Calu3 (cell line): Measurements from ENCODE around the gene SNAPC3. TPM values are rescaled to one million over a fixed set of nuclear protein-coding genes. Genes with fewer than 3 reads are reported as not detected.

Experiments used
- BruUV-seq: library from RNA; stranded (reverse); fragments of 400-500 nt; replicated peaks from 2 replicates; lab custom pipeline; 2021; lab: Mats Ljungman, UMichigan
- CTCF ChIA-PET: fragments of 300-600 bp; sonication (Branson Sonifier 250); formaldehyde crosslinking; loops from one replicate; lab custom pipeline; 2022; ENCODE audit warnings: antibody characterized with exemption; lab: Charles Lee
- DNase-seq: peaks from one replicate; pipeline ENCODE4 v3.0.0; 2022
- H3K27ac Mint-ChIP-seq: one replicate; pipeline ENCODE4 v1.8.0; 2022; ENCODE audit warnings: mixed read lengths; ENCODE audit not compliant: unreplicated experiment
- H3K27me3 Mint-ChIP-seq: one replicate; pipeline ENCODE4 v1.8.0; 2022; ENCODE audit warnings: mixed read lengths; ENCODE audit not compliant: unreplicated experiment
- H3K36me3 Mint-ChIP-seq: one replicate; pipeline ENCODE4 v1.8.0; 2022; ENCODE audit warnings: mild to moderate bottlenecking, moderate library complexity, mixed read lengths; ENCODE audit not compliant: insufficient read depth, unreplicated experiment
- H3K4me1 Mint-ChIP-seq: one replicate; pipeline ENCODE4 v1.8.0; 2022; ENCODE audit warnings: mild to moderate bottlenecking, low read depth, mixed read lengths; ENCODE audit not compliant: unreplicated experiment
- H3K4me3 Mint-ChIP-seq: one replicate; pipeline ENCODE4 v1.8.0; 2022; ENCODE audit warnings: mild to moderate bottlenecking, low read depth, moderate library complexity, mixed read lengths; ENCODE audit not compliant: unreplicated experiment
- H3K9me3 Mint-ChIP-seq: one replicate; pipeline ENCODE4 v1.8.0; 2022; ENCODE audit warnings: low read depth, mixed read lengths; ENCODE audit not compliant: unreplicated experiment
- CTCF ChIP-seq: fragments of 200-600 bp; IDR thresholded peaks from one replicate; pipeline ENCODE4 v1.8.0; 2022; ENCODE audit warnings: antibody characterized with exemption; ENCODE audit not compliant: unreplicated experiment
- intact Hi-C: fragments of 100-400 bp; cut with micrococcal nuclease; formaldehyde crosslinking; loops from one replicate; pipeline ENCODE4 v1.10.0; 2022; ENCODE audit not compliant: unreplicated experiment
- total RNA-seq: library from RNA; stranded (reverse); gene quantifications from 2 replicates; pipeline ENCODE4 v1.2.3, GENCODE V29; 2022

The SNAPC3 gene
- total RNA-seq, 1 experiment from 2014 or later = 17.1 TPM

GRCh38 chr9:15444141-15444540 is 21.5 kb downstream of the SNAPC3 start:
- CTCF ChIA-PET = interaction anchor here (0.6 kb wide), 1 partner anchor 194 kb away, joined by 3 read pairs; no protein-coding TSS in a partner anchor
- H3K27ac Mint-ChIP-seq = no peak overlapping the region
- H3K36me3 Mint-ChIP-seq = peaks cover 17% of the 10 kb centered on the region
- TF ChIP-seq CTCF = no peak
- no TSS peak for BruUV-seq
- no peaks in the 10 kb centered on the region for H3K4me1 Mint-ChIP-seq
- H3K4me3 Mint-ChIP-seq = no peak overlapping the region
- no peaks in the 10 kb centered on the region for H3K9me3 Mint-ChIP-seq
- H3K27me3 Mint-ChIP-seq = no peaks in the 10 kb centered on the region
- no peak for DNase-seq
- intact Hi-C loops = no loop called here

GRCh38 chr9:15453956-15454355 is 31.3 kb downstream of the SNAPC3 start:
- CTCF ChIA-PET = no interaction called here
- Mint-ChIP-seq H3K27me3 (no peaks in the 10 kb centered on the region), H3K27ac (no peak overlapping the region), H3K4me1 (no peaks in the 10 kb centered on the region), H3K4me3 (no peak overlapping the region), H3K9me3 (no peaks in the 10 kb centered on the region), H3K36me3 (peaks cover 5% of the 10 kb centered on the region)
- intact Hi-C loops = no loop called here
- no peak for TF ChIP-seq CTCF
- no peak for DNase-seq
- no TSS peak for BruUV-seq

- BruUV-seq = no TSS peak
- Mint-ChIP-seq H3K4me3 (no peak overlapping the region), H3K36me3 (peaks cover 15% of the 10 kb centered on the region), H3K4me1 (no peaks in the 10 kb centered on the region), H3K9me3 (no peaks in the 10 kb centered on the region), H3K27ac (no peak overlapping the region), H3K27me3 (no peaks in the 10 kb centered on the region)
- intact Hi-C loops = no loop called here
- no peak for TF ChIP-seq CTCF
- CTCF ChIA-PET = no interaction called here
- no peak for DNase-seq
Measured at GRCh38 chr9:15461056-15461455, 38.4 kb downstream of the SNAPC3 start.

- no TSS peak for BruUV-seq
- H3K9me3 Mint-ChIP-seq = no peaks in the 10 kb centered on the region
- CTCF ChIA-PET = no interaction called here
- TF ChIP-seq CTCF = no peak
- intact Hi-C loops = no loop called here
- no peak for DNase-seq
- no peak overlapping the region for H3K4me3 Mint-ChIP-seq
- H3K36me3 Mint-ChIP-seq = peaks cover 15% of the 10 kb centered on the region
- H3K27ac Mint-ChIP-seq = no peak overlapping the region
- H3K4me1 Mint-ChIP-seq = no peaks in the 10 kb centered on the region
- no peaks in the 10 kb centered on the region for H3K27me3 Mint-ChIP-seq
Measured at GRCh38 chr9:15461601-15462000, 38.9 kb downstream of the SNAPC3 start.
